GM12878 (cell line): ENCODE measurements around the gene MAPK8IP1. TPM values are rescaled to one million over a fixed set of nuclear protein-coding genes. Genes with fewer than 3 reads are reported as not detected.

Source experiments
- ASH2L ChIP-seq: fragments of 300-600, 200-600 bp; sonication (generic); IDR thresholded peaks from 2 replicates; pipeline ENCODE4 v1.6.1; 2017; ENCODE audit warnings: low read depth, mild to moderate bottlenecking, borderline replicate concordance
- BCL11A ChIP-seq: IDR thresholded peaks from 2 replicates; pipeline ENCODE4 v1.6.1; 2011; ENCODE audit warnings: low read depth, low read length
- CREB1 ChIP-seq: IDR thresholded peaks from 2 replicates; pipeline ENCODE4 v1.6.1; 2012; ENCODE audit warnings: low read depth, mild to moderate bottlenecking, inconsistent platforms
- EED ChIP-seq: sonication (generic); IDR thresholded peaks from 2 replicates; pipeline ENCODE4 v1.6.1; 2016; ENCODE audit warnings: antibody characterized with exemption, low read depth
- EGR1 ChIP-seq, 2 experiments: IDR thresholded peaks; 1 replicate in 1 of 2; 2 replicates in 1 of 2; pipeline ENCODE4 v1.6.1; 2011 to 2012; ENCODE audit warnings: low read depth in 2 of 2, low read length in 2 of 2, borderline replicate concordance in 1 of 2, mild to moderate bottlenecking in 1 of 2, moderate library complexity in 1 of 2
- MYC ChIP-seq: IDR thresholded peaks from 2 replicates; pipeline ENCODE4 v1.6.1; 2011; ENCODE audit warnings: mild to moderate bottlenecking, low read length, moderate library complexity, inconsistent platforms; ENCODE audit not compliant: insufficient read depth, insufficient replicate concordance, insufficient read length, severe bottlenecking
- PRDM15 ChIP-seq: fragments of 450-650 bp; formaldehyde crosslinking; IDR thresholded peaks from 2 replicates; pipeline ENCODE4 v1.4.0; 2020; ENCODE audit warnings: mild to moderate bottlenecking, moderate library complexity
- RAD21 ChIP-seq: IDR thresholded peaks from 2 replicates; pipeline ENCODE4 v1.6.1; 2011; ENCODE audit warnings: mild to moderate bottlenecking, low read depth, low read length, moderate library complexity; ENCODE audit not compliant: insufficient read depth
- REST ChIP-seq: IDR thresholded peaks from 2 replicates; pipeline ENCODE4 v1.6.1; 2012; ENCODE audit warnings: mild to moderate bottlenecking, low read depth, low read length
- SIX5 ChIP-seq: IDR thresholded peaks from 2 replicates; pipeline ENCODE4 v1.6.1; 2011; ENCODE audit warnings: mild to moderate bottlenecking, low read depth, low read length, moderate library complexity; ENCODE audit not compliant: severe bottlenecking
- SKIL ChIP-seq: fragments of 450-650 bp; IDR thresholded peaks from 2 replicates; pipeline ENCODE4 v1.6.1; 2017; ENCODE audit warnings: mild to moderate bottlenecking, low read depth, inconsistent platforms; ENCODE audit not compliant: poor library complexity, severe bottlenecking
- SMC3 ChIP-seq: IDR thresholded peaks from 2 replicates; pipeline ENCODE4 v1.6.1; 2011; ENCODE audit warnings: low read length, improper control_type of control experiment, borderline replicate concordance
- ZSCAN29 ChIP-seq: fragments of 450-650 bp; IDR thresholded peaks from 2 replicates; pipeline ENCODE4 v1.6.1; 2017; ENCODE audit warnings: mild to moderate bottlenecking, moderate library complexity
- polyA plus RNA-seq, 11 experiments: library from polyadenylated mRNA; depleted of rRNA in 4 of 11; unstranded in 6 of 11; stranded (reverse) in 5 of 11; fragments of >200 nt; fragmentation: Nextera tagmentation in 4 of 11; fragmentation: Illumina TruSeq in 1 of 11; extraction: Ambion mirVana in 4 of 11; extraction: Trizol in 1 of 11; gene quantifications; 1 replicate in 1 of 11; 2 replicates in 10 of 11; pipeline versions ENCODE4 v1.2.1 to v1.2.3, GENCODE V29; 2011 to 2016; ENCODE audit warnings: inconsistent platforms in 2 of 11, missing spikeins in 2 of 11, low read depth in 1 of 11
- total RNA-seq, 4 experiments: library from RNA; depleted of rRNA in 3 of 4; stranded (reverse); fragments of >200 nt in 3 of 4; fragmentation: Illumina TruSeq in 1 of 4; extraction: Trizol in 1 of 4; gene quantifications; 2 replicates each; pipeline versions ENCODE4 v1.2.1 to v1.2.3, GENCODE V29; 2013 to 2021
- TF ChIP-seq, protein P1 (sequence below): fragments of 150-350 bp; IDR thresholded peaks from 2 replicates; pipeline ENCODE4 v1.6.1; 2016; ENCODE audit warnings: low read depth, low read length

The MAPK8IP1 gene
- total and polyA plus RNA-seq, 10 of the 15 experiments (the other 5 are each of a cell fraction or from before 2014, with no cell fraction given) = 0.04 to 0.44 (median 0.11) TPM; not detected in 2

DNA sequence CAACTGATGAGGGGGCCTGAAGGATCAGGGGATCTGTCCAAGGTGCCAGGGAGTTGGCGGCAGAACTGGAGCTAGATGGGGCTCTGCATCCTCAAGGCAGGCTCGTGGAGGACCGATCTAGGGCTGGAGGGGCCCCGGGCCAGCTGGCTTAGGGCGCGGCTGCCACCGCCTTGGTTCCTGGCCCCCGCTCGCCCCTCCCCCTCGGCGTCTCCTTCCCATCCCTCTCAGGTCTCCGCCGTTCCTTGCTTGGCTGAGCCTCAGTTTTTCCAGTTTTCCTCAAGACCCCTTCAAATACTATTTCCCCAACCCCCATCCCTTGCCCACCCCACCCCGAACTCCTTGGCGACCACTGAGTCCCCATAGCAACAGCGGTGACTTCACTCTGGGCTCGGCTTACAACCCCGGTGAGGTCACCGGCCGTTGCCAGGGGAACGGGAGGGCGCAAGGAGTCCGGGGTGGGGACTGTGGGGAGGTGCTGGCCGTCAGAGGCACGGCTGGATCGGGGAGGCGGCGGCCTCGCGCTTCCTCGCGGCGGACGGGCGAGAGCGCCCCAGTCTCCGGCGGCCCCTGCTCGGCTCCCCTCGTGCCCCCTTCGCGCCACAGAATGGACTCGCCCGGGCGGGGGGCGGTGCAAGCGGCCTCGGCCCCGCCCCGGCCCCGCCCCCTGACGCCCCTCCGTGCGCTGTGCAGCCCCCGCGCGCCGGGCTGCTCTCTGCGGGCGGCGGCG lies 14.2 kb downstream of the MAPK8IP1 start (continued):
- no peak for TF ChIP-seq PRDM15
- no peak for TF ChIP-seq EED
- TF ChIP-seq CREB1 = peak; percentile 77
- no peak for TF ChIP-seq BCL11A
- no peak for TF ChIP-seq MYC
- no peak for TF ChIP-seq ZSCAN29
- TF ChIP-seq RAD21 = no peak
- TF ChIP-seq, protein P1, sequence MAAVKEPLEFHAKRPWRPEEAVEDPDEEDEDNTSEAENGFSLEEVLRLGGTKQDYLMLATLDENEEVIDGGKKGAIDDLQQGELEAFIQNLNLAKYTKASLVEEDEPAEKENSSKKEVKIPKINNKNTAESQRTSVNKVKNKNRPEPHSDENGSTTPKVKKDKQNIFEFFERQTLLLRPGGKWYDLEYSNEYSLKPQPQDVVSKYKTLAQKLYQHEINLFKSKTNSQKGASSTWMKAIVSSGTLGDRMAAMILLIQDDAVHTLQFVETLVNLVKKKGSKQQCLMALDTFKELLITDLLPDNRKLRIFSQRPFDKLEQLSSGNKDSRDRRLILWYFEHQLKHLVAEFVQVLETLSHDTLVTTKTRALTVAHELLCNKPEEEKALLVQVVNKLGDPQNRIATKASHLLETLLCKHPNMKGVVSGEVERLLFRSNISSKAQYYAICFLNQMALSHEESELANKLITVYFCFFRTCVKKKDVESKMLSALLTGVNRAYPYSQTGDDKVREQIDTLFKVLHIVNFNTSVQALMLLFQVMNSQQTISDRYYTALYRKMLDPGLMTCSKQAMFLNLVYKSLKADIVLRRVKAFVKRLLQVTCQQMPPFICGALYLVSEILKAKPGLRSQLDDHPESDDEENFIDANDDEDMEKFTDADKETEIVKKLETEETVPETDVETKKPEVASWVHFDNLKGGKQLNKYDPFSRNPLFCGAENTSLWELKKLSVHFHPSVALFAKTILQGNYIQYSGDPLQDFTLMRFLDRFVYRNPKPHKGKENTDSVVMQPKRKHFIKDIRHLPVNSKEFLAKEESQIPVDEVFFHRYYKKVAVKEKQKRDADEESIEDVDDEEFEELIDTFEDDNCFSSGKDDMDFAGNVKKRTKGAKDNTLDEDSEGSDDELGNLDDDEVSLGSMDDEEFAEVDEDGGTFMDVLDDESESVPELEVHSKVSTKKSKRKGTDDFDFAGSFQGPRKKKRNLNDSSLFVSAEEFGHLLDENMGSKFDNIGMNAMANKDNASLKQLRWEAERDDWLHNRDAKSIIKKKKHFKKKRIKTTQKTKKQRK = no peak
- no peak for TF ChIP-seq SKIL
- TF ChIP-seq ASH2L = no peak
- no peak for TF ChIP-seq SIX5
- TF ChIP-seq REST = peak; percentile 90
- no peak for TF ChIP-seq EGR1 (IDR thresholded peaks at IDR 0.05; ENCODE audit: borderline replicate concordance in 1 of 2, low read depth in 2 of 2, low read length in 2 of 2)
- no peak for TF ChIP-seq SMC3
